ENCODE results near the gene PPP2R2C. TPM values are rescaled to one million over a fixed set of nuclear protein-coding genes. Genes with fewer than 3 reads are reported as not detected.

Gene PPP2R2C
- total RNA-seq, 4 donors from 2014 or later = 50.7 to 81.3 (median 62.0) TPM

- H3K4me3 ChIP-seq (ENCODE audit: low read depth, poor library complexity, severe bottlenecking) = no peak overlapping the region
- WGBS, 2 donors = 67 to 81% methylated on average over 9 to 11 of the region's 13 CpGs
- intact Hi-C loops (cut with DNase I; ENCODE audit: low total_unique reads) = no loop called here
- TF ChIP-seq POLR2A (IDR thresholded peaks at IDR 0.05) (no peak), CTCF (IDR thresholded peaks at IDR 0.05) (no peak)
- no peak for DNase-seq (ENCODE audit: low spot score in 2 of 2)
Measured at GRCh38 chr4:6371812-6372211, 100.6 kb downstream of the PPP2R2C start.

GRCh38 chr4:6371271-6371670, 101.1 kb downstream of the PPP2R2C start:
- TF ChIP-seq CTCF (IDR thresholded peaks at IDR 0.05) = no peak
- no peak for TF ChIP-seq POLR2A (IDR thresholded peaks at IDR 0.05)
- DNase-seq (ENCODE audit: low spot score in 2 of 2) = no peak
- H3K4me3 ChIP-seq (ENCODE audit: low read depth, poor library complexity, severe bottlenecking) = no peak overlapping the region
- 81 to 82% methylated on average over 5 of the region's 5 CpGs for WGBS, 2 donors
- intact Hi-C loops (cut with DNase I; ENCODE audit: low total_unique reads) = no loop called here

GRCh38 chr4:6369924-6370645, 102.3 kb downstream of the PPP2R2C start:
- TF ChIP-seq CTCF (IDR thresholded peaks at IDR 0.05) = no peak
- TF ChIP-seq POLR2A (IDR thresholded peaks at IDR 0.05) = no peak
- intact Hi-C loops (cut with DNase I; ENCODE audit: low total_unique reads) = no loop called here
- no peak for DNase-seq (ENCODE audit: low spot score in 2 of 2)
- H3K4me3 ChIP-seq (ENCODE audit: low read depth, poor library complexity, severe bottlenecking) = no peak overlapping the region
- WGBS, 2 donors = 58 to 59% methylated on average over 12 to 17 of the region's 17 CpGs

- H3K4me3 ChIP-seq (ENCODE audit: low read depth, poor library complexity, severe bottlenecking) = no peak overlapping the region
- 67 to 71% methylated on average over 8 of the region's 8 CpGs for WGBS, 2 donors
- intact Hi-C loops (cut with DNase I; ENCODE audit: low total_unique reads) = no loop called here
- no peak for TF ChIP-seq POLR2A (IDR thresholded peaks at IDR 0.05)
- no peak for TF ChIP-seq CTCF (IDR thresholded peaks at IDR 0.05)
- no peak for DNase-seq (ENCODE audit: low spot score in 2 of 2)
Measured at GRCh38 chr4:6369511-6369910, 102.9 kb downstream of the PPP2R2C start.

GRCh38 chr4:6369035-6369434, 103.4 kb downstream of the PPP2R2C start:
- TF ChIP-seq POLR2A (IDR thresholded peaks at IDR 0.05) = no peak
- no peak for TF ChIP-seq CTCF (IDR thresholded peaks at IDR 0.05)
- 59 to 65% methylated on average over 8 of the region's 8 CpGs for WGBS, 2 donors
- intact Hi-C loops (cut with DNase I; ENCODE audit: low total_unique reads) = no loop called here

GRCh38 chr4:6368601-6369000, 103.8 kb downstream of the PPP2R2C start:
- DNase-seq (ENCODE audit: low spot score in 2 of 2) = no peak
- intact Hi-C loops (cut with DNase I; ENCODE audit: low total_unique reads) = no loop called here
- no peak overlapping the region for H3K4me3 ChIP-seq (ENCODE audit: low read depth, poor library complexity, severe bottlenecking)
- WGBS, 2 donors = 59 to 70% methylated on average over 12 of the region's 12 CpGs
- TF ChIP-seq CTCF (IDR thresholded peaks at IDR 0.05) (no peak), POLR2A (IDR thresholded peaks at IDR 0.05) (no peak)

More at GRCh38 chr4:6369035-6369434, 103.4 kb downstream of the PPP2R2C start:
- H3K4me3 ChIP-seq (ENCODE audit: low read depth, poor library complexity, severe bottlenecking) = no peak overlapping the region
- no peak for DNase-seq (ENCODE audit: low spot score in 2 of 2)
